ENCODE results near the gene SLC27A2.

Gene SLC27A2

GRCh38 chr15:50224606-50225005, 42.6 kb downstream of the SLC27A2 start:
- TF ChIP-seq, protein P1, sequence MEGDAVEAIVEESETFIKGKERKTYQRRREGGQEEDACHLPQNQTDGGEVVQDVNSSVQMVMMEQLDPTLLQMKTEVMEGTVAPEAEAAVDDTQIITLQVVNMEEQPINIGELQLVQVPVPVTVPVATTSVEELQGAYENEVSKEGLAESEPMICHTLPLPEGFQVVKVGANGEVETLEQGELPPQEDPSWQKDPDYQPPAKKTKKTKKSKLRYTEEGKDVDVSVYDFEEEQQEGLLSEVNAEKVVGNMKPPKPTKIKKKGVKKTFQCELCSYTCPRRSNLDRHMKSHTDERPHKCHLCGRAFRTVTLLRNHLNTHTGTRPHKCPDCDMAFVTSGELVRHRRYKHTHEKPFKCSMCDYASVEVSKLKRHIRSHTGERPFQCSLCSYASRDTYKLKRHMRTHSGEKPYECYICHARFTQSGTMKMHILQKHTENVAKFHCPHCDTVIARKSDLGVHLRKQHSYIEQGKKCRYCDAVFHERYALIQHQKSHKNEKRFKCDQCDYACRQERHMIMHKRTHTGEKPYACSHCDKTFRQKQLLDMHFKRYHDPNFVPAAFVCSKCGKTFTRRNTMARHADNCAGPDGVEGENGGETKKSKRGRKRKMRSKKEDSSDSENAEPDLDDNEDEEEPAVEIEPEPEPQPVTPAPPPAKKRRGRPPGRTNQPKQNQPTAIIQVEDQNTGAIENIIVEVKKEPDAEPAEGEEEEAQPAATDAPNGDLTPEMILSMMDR (IDR thresholded peaks at IDR 0.05; ENCODE audit: low read depth, low read length), result no peak
- TF ChIP-seq POLR2A (IDR thresholded peaks at IDR 0.05; ENCODE audit: extremely low read depth, insufficient read length) (no peak), MYC (IDR thresholded peaks at IDR 0.05; ENCODE audit: low read depth, low read length) (peak; percentile 62), MAX (IDR thresholded peaks at IDR 0.05; ENCODE audit: low read depth, low read length) (peak; percentile 39; the same call in 1 of the 2 replicates)
- DNase-seq (ENCODE audit: low read depth), result peak; percentile 34

DNA sequence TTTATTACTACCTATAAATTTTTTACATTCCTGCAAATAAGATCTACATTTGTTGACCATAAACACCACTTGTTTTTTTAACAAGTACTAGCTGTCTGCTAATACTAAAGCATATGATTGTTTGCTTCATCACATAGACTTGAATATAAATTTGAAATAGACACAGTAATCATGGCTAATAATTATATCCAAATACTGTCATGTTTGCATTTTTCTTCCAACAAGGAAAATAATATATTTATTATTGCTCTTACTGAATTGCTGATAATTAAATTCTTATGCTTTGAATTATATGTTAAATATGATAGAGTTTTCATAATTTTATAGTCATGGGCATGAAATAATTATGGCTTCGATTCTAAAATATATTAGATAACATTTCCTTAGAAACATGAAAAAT, 43.1 kb downstream of the SLC27A2 start:
- DNase-seq (ENCODE audit: low read depth), result no peak
- TF ChIP-seq, protein P1 (IDR thresholded peaks at IDR 0.05; ENCODE audit: low read depth, low read length), result no peak
- no peak overlapping the region for H3K4me3 ChIP-seq (ENCODE audit: low read depth, low read length)

More at GRCh38 chr15:50224606-50225005, 42.6 kb downstream of the SLC27A2 start:
- H3K4me3 ChIP-seq (ENCODE audit: low read depth, low read length), result no peak overlapping the region

- TF ChIP-seq, protein P1 (IDR thresholded peaks at IDR 0.05; ENCODE audit: low read depth, low read length), result no peak
- no peak for TF ChIP-seq POLR2A (IDR thresholded peaks at IDR 0.05; ENCODE audit: extremely low read depth, insufficient read length)
- no peak for TF ChIP-seq MAX (IDR thresholded peaks at IDR 0.05; ENCODE audit: low read depth, low read length)
- TF ChIP-seq MYC (IDR thresholded peaks at IDR 0.05; ENCODE audit: low read depth, low read length), result no peak
- DNase-seq (ENCODE audit: low read depth), result no peak
- no peak overlapping the region for H3K4me3 ChIP-seq (ENCODE audit: low read depth, low read length)
Measured at GRCh38 chr15:50225938-50226337, 43.9 kb downstream of the SLC27A2 start.

- DNase-seq (ENCODE audit: low read depth), result no peak
- no peak overlapping the region for H3K4me3 ChIP-seq (ENCODE audit: low read depth, low read length)
- no peak for TF ChIP-seq MAX (IDR thresholded peaks at IDR 0.05; ENCODE audit: low read depth, low read length)
- TF ChIP-seq, protein P1 (IDR thresholded peaks at IDR 0.05; ENCODE audit: low read depth, low read length), result no peak
- TF ChIP-seq MYC (IDR thresholded peaks at IDR 0.05; ENCODE audit: low read depth, low read length), result no peak
- TF ChIP-seq POLR2A (IDR thresholded peaks at IDR 0.05; ENCODE audit: extremely low read depth, insufficient read length), result no peak
Measured at GRCh38 chr15:50227076-50227475, 45.1 kb downstream of the SLC27A2 start.

GRCh38 chr15:50228866-50229265, 46.9 kb downstream of the SLC27A2 start:
- H3K4me3 ChIP-seq (ENCODE audit: low read depth, low read length), result no peak overlapping the region
- TF ChIP-seq, protein P1 (IDR thresholded peaks at IDR 0.05; ENCODE audit: low read depth, low read length), result no peak
- no peak for TF ChIP-seq POLR2A (IDR thresholded peaks at IDR 0.05; ENCODE audit: extremely low read depth, insufficient read length)
- no peak for TF ChIP-seq MAX (IDR thresholded peaks at IDR 0.05; ENCODE audit: low read depth, low read length)
- no peak for TF ChIP-seq MYC (IDR thresholded peaks at IDR 0.05; ENCODE audit: low read depth, low read length)
- no peak for DNase-seq (ENCODE audit: low read depth)

- TF ChIP-seq MAX (IDR thresholded peaks at IDR 0.05; ENCODE audit: low read depth, low read length), result no peak
- TF ChIP-seq, protein P1 (IDR thresholded peaks at IDR 0.05; ENCODE audit: low read depth, low read length), result no peak
- TF ChIP-seq POLR2A (IDR thresholded peaks at IDR 0.05; ENCODE audit: extremely low read depth, insufficient read length), result no peak
- no peak for TF ChIP-seq MYC (IDR thresholded peaks at IDR 0.05; ENCODE audit: low read depth, low read length)
- H3K4me3 ChIP-seq (ENCODE audit: low read depth, low read length), result no peak overlapping the region
- DNase-seq (ENCODE audit: low read depth), result no peak
Measured at GRCh38 chr15:50229336-50229735, 47.3 kb downstream of the SLC27A2 start.
